Renal cortex interstitium (tissue), 3 donors: ENCODE results near the gene SRI. TPM values are rescaled to one million over a fixed set of nuclear protein-coding genes. Genes with fewer than 3 reads are reported as not detected.

ENCODE experiments used
- polyA plus RNA-seq, 3 donors: library from polyadenylated mRNA; unstranded; fragments of 120-200 nt; gene quantifications; one replicate each; pipeline ENCODE4 v1.2.1, GENCODE V29; 2013; ENCODE audit not compliant: insufficient read length in 3 of 3

The SRI gene
- polyA plus RNA-seq, 3 donors = 118 to 164 (median 143) TPM

Other genes starting within 250 kb of the SRI start
- gene STEAP4, start 86.9 kb upstream of the SRI start, polyA plus RNA-seq = under 1 TPM; 0.18 to 0.28 (median 0.20) TPM